SK-N-DZ (cell line): Measurements from ENCODE around the gene POSTN.
"Not testable (repeated sequence)": the region's sequence is repeated elsewhere in the genome, so short reads cannot be mapped to it uniquely, and the experiment has no call there.

Experiments
- DNase-seq: peaks from one replicate; pipeline ENCODE4 v3.0.0-alpha.2; 2015; ENCODE audit warnings: low spot score

The POSTN gene

DNA sequence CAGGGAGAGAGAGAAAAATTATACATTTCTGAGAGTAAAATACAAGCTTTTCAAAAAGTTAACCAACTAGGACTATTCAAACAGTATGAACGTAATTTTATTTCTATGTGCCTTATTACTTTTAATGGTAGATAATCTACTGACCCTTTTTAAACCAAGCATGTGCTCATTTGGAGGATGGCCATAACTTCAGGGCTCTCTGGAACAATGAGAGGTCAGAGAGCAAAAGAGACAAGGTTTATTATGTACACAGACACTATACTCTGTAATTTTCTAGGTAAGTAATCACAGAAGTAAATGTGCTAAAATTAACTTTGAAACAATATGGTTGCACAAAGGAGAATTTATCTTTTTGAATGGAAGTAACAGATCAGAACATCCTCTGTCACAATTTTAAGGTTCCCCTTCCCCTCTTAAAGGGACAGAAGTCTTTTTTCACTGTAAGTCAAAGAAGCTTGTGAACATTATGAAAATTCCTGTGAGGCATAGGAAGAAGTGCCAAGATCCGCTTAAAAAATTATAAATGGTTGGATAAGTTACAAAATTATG is 1.0 kb downstream of the POSTN start:
- DNase-seq: no peak

DNA sequence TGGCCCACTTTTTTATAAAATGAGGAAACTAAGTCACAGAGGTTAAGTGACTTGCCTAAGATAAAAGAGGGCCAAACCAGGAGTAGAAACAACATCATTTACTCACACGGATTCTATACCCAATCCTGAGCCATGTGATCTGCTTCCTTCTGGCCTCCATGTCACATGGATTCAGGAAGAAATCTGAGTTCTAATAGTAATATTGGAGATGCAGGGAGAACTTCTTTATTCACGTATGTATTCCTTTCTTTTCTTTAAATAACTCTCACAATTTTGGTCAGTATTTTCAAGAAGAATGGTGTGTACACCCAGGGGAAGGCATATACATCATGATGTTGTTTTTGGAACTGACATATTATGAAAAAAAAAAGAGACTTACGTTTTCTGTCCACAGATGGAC is 1.8 kb downstream of the POSTN start:
- DNase-seq: no peak

DNA sequence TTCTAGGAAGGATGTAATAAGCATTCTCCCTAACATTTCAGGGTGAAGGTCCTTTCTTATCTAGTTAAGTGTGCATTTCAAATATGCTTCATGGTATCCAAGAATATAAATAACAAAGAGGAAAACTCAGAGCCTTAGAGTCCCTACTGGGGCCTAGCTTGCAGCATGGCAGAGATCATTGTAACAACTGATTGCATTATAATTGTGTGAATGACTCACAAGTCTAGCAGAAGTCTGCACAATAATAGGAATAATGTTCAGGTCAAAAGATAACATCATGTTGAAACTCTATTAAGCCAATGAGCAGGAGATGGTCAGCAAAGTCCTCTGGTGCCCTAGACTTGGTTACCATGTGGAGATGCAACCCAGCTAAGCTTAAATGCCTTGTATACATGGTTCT is 3.4 kb downstream of the POSTN start:
- DNase-seq: no peak

DNA sequence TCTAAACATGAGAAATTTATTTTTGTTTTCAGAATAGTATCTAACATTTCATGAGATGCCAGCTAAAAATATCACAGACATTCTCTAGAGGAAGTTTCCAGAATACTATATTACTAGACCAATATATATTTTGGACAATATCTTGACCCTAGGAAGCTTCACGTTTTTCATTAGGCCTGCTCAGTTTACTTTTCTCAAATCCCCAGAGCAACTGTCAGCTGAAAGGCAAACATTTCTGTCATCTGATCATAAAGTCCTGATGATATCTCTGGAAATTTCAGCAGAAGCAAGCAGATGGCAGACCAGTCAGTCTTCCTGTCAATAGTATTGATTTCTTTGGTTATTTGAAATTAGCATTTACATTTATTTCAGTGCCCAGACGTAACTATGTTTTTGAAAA is 4.0 kb downstream of the POSTN start:
- no peak for DNase-seq

DNA sequence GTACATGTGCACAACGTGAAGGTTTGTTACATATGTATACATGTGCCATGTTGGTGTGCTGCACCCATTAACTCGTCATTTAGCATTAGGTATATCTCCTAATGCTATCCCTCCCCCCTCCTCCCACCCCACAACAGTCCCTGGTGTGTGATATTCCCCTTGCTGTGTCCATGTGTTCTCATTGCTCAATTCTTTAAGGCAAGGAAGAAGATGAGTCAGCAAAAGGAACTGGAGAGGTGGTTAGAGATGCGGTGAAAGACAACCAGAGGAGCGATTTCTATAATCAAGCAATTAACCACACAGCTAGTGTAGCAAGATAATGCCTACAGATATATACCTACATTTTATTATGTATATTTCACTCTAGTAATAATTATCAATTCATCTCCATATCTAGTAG is 9.2 kb downstream of the POSTN start:
- not testable (repeated sequence) for DNase-seq

DNA sequence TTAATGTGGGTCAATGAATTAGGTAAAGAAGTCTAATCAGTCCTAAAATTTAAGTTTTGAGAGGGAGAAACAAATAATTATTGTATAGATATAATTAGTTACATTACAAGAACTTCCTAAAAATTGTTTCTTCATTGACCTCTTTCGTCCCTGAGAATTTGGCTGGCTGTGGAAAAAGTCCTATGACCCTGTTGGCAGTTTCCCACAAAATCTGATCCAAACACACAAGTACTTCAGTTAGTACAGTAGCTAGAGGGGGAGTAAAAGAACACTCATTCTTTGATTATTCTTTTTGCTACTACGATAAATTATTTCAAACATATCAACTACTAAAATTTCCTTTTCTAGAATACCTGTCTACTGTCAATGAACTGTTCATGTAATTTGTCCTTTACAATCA is 11.3 kb downstream of the POSTN start:
- no peak for DNase-seq

DNA sequence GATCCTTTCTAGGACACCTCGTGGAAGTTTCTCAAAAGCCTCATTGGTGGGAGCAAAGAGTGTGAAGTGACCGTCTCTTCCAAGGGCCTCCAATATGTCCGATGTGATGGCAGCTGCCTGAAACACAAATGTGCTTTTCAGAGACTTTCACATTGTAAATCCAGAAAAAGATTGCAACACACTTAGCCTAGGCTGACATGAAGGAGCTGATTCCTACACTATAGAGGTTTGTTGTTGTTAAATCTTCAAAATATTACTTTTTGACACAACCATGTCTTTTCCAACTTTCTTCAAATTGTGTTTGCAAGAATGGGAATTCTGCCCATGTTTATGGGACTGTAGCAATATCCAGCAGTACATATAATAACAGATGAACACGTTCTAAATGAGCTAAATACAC is 12.4 kb downstream of the POSTN start:
- DNase-seq: no peak

DNA sequence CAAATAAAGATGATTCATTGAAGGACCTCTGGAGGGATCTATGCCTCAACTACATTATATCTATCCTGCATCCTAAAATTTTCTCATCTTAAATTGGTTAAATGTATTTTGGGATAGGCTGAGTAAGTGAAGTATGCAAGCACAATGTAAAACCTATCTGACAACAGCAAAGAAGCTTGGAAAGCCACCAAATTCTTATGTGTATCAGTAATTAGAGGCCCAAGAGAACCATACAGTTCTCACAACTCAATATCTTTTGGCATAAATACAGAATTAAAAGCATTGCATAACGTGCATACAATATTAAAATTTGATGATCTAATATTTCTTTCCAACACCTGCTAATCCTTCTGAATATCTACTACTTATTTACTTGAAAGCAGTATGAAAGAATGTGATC is 13.0 kb downstream of the POSTN start:
- DNase-seq: no peak

DNA sequence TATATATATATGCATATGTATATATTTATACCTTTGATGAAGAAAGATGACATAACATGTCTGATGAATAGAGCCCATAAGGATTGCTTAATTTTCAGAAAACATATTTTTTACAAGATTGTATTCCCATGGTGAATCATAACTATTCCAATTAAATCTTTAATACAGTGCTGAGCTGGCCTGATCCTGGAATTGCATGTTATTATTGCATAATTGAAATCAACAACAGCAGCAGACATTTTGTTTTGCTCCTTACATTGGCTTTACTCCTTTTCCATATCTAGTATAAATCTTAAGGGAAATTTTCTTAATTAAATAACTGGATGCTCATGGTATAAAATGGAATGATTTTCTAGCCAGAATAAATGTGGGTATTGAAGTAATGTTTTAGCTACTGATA is 22.0 kb downstream of the POSTN start:
- DNase-seq: no peak

DNA sequence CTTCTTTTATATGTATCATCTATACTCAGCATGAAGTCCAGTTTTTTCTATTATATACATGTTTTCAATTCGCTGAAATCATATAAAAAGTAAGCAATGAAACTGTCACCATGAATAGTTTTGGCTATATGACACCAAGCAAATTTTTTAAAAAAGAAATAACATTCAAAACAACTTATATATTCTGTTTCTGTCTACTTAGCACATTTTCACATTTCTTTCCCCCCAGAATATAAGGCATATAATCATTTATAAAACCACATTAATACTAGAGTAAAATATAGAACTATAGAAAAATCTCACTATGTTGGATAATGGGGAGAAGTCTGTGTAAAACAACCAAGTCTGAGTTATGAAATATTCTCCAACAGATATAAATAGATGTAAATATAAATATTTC is 33.1 kb downstream of the POSTN start:
- no peak for DNase-seq

DNA sequence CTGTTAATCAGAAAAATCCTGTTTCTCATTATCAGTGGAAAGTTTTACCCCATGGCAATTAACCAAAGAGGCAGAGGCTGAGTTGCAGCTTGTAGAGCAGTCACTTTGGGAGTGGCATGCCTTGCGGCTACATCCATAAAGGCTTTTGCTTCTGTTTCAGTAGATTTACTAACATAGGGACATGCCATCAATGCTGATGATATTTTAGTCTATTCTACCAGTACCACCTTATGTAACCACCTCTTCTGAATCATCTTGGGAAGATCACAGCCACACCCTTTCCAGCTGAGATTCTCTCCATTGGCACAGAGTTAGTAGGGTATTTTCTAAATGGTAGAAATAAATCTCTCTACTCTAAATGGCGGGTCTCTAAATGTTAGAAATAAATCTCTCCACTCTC is 37.5 kb downstream of the POSTN start:
- no peak for DNase-seq

DNA sequence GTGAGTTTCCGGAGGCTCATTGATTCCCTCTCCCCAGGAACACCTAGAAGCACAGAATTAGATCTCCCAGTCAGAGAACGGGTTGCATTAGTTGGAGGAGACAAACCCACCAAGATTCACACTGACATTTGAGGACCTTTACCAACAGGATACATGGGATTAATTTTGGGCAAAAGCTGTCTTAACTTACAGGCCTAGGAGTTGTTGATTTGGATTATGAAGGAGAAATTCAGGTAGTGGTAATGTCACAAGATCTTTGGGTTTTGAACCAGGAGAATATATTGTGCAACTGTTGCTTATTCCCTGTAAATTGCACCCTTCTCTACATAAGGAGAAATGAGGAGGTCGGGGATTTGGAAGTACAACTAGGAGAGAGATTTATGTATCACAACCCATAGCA is 38.0 kb downstream of the POSTN start:
- DNase-seq: no peak

DNA sequence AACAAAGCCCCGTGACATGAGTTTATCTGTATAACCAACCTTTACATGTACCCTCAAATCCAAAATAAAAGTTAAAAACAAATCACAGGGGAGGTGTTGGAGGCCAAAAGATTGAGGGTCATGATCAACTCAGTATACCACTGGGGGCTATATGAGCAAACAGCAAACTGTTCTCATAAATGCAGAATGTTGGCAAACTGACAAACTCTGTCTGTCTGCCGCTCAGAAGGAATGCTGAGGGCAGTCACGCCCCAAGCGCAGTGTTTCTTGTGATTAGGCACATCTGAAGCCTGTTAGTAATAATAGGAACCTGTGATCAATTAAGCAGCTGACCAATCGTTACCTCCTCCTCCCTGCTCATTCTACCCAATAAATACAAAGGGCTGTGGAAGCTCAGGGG is 39.8 kb downstream of the POSTN start:
- not testable (repeated sequence) for DNase-seq

DNA sequence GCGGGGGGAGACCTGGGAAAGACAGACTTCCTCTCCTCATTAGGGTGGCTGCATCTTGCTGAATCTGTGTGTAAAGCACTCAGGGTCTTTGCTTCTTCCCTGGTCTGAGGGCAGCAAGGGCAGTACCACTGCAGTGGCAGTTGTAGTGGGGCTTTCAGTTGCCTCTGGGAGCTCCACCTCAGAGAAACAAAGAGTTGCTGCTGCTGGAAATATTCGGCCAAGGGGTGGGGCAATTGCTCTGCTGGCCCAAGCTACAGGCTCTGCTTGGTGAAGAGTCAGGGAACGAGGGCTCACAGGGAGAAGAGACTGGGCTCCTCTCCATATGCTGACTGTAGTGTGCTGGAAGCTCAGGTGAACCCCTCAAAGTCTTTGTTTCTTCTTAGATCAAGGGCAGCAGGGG is 52.5 kb downstream of the POSTN start:
- no peak for DNase-seq

DNA sequence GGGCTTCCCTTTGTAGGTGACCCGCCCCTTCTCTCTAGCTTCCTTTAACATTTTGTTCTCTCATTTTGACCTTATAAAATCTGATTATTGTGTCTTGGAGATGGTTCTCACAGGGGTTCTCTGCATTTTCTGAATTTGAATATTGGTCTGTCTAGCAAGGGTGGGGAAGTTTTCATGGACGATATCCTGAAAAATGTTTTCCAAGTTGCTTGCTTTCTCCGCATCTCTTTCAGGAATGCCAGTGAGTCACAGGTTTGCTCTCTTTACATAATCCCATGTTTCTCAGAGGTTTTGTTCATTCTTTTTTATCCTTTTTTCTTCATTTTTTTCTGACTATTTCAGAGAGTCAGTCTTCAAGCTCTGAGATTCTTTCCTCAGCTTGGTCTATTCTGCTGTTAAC is 53.6 kb downstream of the POSTN start:
- no peak for DNase-seq

DNA sequence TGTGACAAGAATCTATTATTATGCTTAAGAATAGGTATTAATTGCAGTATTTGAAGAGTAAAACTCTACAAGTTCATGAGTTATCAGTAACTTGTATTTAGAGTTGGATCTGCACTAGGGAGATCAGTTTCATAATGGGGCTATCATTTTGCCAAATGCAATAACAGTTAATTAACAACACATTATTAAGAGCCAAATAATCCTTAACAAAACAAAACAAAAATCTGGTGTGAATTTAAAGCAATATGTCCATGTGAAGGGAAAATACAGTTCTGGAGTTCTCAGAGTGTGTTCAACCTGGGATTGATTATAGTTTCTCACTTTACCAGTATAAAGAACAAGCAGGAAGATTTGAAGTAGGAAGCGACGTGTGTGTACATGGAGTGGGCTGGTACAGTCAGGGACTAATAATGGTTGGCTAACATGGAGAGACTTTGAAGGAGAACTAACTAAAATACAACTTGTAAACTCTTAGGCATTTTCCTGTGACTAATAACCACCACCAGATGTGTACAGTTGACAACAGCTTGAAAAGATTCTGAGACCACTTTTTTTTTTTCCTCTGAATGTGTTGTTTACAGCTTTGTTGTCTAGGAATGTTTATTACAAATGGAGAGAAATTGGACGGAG is 58.5 kb downstream of the POSTN start:
- DNase-seq: no peak

DNA sequence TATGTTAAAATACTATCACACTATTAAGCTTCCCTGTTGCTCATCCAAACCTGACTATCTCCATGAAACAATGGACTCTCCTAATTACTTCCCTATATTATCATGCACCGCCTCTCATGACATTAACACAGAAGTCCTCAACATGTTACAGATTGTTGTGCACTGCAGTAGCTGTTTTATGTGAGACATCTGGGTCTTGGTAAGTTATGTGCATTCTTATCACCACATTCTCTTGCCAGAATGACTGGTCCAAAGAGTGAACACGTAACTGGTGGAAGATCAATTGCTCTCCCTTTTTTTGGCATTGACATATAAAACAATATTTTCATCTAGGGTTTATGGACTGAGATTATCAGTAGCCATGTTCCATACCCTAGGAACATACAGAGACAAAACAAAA is 59.4 kb downstream of the POSTN start:
- no peak for DNase-seq

DNA sequence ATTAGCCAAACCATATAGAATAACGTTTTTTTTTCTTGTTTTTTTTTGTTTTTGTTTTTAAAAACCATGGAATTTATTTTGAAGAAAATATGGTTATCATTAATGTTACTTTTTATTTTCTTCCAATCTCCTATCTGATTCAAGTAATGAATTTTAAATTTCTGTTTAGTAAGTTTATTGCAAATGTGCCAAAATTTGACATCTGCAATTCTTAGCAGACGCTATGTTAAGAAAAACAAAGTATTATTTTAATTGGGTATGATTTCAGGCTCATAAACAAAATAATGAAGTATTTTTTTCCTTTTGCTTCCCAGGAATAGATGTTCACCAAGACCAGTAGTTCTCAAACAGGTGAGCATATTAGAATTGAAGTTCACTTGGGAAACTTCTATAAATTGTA is 63.1 kb downstream of the POSTN start:
- DNase-seq: no peak

DNA sequence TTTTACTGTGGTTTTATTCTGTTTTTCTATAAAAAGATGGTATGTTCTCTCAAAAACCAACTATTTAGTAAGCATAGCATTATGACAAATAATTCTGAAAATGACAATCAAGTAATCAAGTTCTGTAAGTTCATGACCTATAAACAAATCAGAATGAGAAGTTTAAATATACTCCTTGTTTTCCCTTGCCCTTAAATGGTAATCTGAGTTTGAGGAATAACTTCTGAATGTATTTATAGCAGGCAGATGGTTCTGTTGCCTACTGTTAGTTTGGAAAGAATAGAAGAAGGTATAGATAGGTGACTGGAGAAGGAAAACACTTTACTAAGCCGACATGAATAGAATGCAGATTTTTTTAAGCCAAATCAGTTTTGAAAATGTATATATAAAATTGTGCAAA is 63.9 kb downstream of the POSTN start:
- no peak for DNase-seq

DNA sequence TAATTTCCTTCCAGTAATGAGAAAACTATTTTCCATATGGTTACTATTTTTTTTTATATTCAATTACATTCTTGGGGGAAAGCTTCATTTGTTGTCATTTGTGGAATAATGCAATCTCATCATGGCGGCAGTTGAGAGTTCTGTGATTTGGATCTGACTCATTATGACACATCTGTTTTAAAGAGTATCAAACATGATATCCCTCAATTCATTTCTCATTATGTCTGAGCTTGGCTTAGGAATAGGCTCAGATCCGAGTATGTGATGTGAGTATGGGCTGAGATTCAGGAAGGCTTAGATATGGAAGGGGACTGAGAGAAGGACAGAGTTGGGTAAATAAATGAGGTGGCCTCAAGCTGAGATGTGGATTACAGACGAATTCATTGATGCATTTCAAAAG is 64.4 kb downstream of the POSTN start:
- no peak for DNase-seq

DNA sequence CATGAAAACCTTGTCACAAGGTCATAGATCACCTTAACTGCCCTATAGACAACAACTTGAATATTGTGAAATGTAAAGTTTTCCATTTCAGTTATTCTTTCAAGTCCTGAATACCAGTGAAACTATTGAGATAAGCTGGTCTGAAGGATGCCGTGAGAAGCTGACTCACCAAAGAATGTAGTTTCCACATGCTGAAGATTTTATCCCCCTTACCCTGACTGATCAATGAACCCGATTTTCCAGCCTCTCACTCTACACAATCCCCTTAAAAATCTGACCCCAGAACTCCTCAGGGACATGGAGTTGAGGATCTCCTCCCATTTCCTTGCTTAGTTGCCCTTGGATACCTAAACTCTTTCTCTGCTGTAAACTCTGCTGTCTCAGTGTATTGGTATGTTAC is 67.5 kb downstream of the POSTN start:
- no peak for DNase-seq

DNA sequence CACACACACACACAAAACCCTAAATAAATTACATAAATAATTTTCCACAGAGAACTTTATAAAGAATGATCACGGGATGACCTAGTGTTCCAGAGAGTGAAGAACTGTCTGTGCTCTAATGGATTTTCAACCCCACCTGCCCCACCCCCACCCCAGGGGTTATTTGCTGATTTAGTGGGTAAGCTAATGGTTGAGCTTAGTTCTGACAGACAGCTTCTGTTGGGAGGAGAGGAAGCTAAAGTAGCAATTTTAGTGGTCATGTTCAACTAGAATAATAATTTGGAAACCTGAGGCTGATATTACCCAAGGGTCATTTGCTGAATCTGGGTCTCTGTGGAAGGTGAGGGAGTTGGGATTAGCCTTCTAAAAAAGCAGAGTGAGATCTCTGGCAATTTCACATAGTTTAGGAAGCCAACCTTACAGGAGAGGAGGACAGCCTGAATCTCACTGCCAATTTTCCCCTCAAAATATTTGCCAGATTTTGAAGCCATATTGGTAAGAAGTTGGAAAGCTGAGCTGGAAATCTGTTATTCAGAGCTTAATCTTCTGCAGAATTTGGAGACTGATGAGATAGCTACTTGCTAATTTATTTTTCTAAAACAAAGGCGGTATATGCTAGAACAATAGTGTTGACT is 68.7 kb downstream of the POSTN start:
- no peak for DNase-seq

DNA sequence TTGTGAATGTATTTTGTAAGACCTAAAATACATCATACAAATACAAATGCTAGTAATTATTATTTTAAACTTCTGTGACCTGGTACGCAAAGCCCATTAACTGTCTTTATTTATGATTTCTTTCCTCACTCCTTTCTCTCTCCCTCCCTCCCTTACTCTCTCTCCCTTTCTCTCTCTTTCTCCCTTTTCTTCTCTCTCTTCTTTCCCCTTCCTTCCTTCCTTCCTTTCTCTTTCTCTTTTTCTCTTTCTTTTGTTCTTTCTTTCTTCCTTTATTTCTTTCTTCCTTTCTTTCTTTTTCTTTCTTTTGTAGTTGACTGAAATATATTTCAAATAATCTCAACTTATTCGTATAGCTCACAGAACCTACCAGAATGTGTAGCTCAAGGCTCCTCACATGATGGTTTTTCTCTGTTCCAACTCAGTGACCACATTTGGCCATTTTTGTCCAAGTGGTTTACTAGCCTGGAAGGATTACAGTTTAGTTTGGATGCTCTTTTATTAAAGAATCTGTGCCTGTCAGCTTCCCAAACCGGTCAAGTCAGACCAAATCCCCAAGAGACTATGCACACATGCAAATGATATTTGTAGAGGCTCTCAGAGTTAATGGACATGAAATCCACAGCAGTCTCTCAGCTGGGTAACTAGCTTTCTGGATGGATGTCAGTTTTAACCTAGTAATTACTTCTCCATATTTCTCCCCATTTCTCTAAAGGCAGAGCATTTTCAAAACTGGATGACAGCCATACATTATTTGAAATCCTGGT is 71.7 kb downstream of the POSTN start:
- no peak for DNase-seq
